ENCODE data around the gene AFDN. TPM values are rescaled to one million over a fixed set of nuclear protein-coding genes. Genes with fewer than 3 reads are reported as not detected.

The AFDN gene
- total RNA-seq, 1 donor from 2014 or later, result 357 TPM

DNA sequence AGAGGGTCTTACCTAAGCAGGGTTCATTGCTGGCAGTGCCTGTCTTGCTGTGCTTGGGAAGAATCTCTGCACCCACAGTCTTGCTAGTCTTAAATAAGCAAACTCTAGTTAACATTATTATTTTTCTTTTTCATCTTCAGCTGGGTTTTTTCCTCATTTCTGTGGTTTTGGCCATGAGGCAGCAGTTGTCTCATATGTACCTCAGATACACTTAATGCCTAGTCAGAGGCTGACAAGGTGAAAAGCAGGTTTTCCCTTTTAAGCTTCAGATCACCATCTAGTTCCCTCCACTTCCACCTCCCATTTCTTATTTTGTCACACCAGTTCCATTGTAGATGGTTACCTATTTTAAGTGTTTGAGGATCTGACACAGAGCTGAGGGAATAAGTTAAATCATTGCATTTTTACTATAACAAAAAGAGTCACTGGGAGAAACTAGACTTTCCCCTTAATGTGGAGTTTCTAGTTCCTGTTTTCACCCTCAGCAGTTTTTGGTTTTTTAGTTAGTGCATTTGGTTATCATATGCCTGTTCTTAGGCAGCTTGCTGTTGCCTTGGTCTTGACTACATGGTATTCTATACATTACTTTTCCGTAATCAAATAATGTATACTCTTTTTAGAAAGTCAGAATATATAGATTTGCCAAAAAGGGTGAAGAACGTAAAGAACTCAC lies 46.0 kb downstream of the AFDN start:
- H3K27me3 Mint-ChIP-seq (ENCODE audit: insufficient read depth, low read depth), result no peaks in the 10 kb centered on the region
- H3K9ac ChIP-seq, result no peak overlapping the region
- H3K4me2 ChIP-seq, result no peak overlapping the region
- H3K4me3 ChIP-seq, result no peak overlapping the region
- TF ChIP-seq, protein P1, sequence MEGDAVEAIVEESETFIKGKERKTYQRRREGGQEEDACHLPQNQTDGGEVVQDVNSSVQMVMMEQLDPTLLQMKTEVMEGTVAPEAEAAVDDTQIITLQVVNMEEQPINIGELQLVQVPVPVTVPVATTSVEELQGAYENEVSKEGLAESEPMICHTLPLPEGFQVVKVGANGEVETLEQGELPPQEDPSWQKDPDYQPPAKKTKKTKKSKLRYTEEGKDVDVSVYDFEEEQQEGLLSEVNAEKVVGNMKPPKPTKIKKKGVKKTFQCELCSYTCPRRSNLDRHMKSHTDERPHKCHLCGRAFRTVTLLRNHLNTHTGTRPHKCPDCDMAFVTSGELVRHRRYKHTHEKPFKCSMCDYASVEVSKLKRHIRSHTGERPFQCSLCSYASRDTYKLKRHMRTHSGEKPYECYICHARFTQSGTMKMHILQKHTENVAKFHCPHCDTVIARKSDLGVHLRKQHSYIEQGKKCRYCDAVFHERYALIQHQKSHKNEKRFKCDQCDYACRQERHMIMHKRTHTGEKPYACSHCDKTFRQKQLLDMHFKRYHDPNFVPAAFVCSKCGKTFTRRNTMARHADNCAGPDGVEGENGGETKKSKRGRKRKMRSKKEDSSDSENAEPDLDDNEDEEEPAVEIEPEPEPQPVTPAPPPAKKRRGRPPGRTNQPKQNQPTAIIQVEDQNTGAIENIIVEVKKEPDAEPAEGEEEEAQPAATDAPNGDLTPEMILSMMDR (IDR thresholded peaks at IDR 0.05), result no peak
- TF ChIP-seq EZH2 (IDR thresholded peaks at IDR 0.05) (no peak), EZH2phosphoT487 (IDR thresholded peaks at IDR 0.05) (no peak)
- H3K36me3 ChIP-seq, result peaks cover 43% of the 10 kb centered on the region
- no peak overlapping the region for H2AFZ ChIP-seq (replicated peaks)
- H3K9me3 Mint-ChIP-seq, result no peaks in the 10 kb centered on the region
- H3K4me1 ChIP-seq, result no peaks in the 10 kb centered on the region
- DNase-seq (ENCODE audit: low spot score), result no peak
- no peak overlapping the region for H3K4me3 Mint-ChIP-seq
- peaks cover 45% of the 10 kb centered on the region for H3K36me3 Mint-ChIP-seq
- no peak overlapping the region for H3K27ac ChIP-seq
- peaks cover 2% of the 10 kb centered on the region for H3K4me1 Mint-ChIP-seq
- no peaks in the 10 kb centered on the region for H3K9me3 ChIP-seq (ENCODE audit: low read depth)
- H3K79me2 ChIP-seq (ENCODE audit: low read depth), result peaks cover 50% of the 10 kb centered on the region
- H4K20me1 ChIP-seq (ENCODE audit: low read depth), result peaks cover 6% of the 10 kb centered on the region
- H3K27me3 ChIP-seq, result no peaks in the 10 kb centered on the region
- H3F3A ChIP-seq (ENCODE audit: low read depth), result no peaks in the 10 kb centered on the region
- H3K27ac Mint-ChIP-seq, result no peak overlapping the region

DNA sequence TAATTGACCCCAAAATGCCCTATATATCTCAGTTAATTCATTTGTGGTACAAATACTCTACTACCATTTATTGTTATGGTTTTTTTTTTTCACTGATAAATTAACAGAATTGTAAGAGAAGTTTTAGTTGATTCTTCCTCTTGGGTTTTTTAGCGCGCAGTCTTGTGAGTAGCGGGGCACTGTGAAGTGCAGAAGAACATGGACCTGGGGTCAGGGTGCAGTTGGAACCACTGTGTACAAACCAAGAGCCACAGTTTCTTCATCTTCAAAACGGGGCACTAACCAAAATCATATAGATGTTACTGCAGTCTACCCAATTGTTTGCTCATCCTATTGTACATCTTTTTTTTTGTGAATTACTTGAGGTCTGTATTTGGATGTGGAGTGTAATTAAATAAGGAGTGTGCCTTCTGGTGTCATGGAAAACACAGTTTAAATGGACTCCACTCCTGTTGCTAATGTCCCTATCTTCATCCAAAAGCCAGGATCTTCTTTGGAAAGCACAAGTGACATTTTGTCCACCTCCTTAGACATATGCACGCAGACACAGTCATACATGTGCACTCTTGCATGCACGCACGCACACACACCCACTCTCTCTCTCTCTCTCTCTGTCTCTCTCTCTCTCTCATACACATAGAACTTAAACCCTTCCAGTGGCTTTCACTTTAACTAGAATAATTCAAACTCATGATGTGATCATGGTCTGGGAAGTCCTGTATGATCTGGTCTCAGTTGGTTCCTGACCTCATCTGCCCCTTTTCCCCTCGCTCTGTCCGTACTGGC lies 51.5 kb downstream of the AFDN start:
- Mint-ChIP-seq H3K36me3 (peaks cover 62% of the 10 kb centered on the region), H3K4me3 (no peak overlapping the region), H3K4me1 (peaks cover 9% of the 10 kb centered on the region), H3K27ac (no peak overlapping the region), H3K27me3 (ENCODE audit: insufficient read depth, low read depth) (no peaks in the 10 kb centered on the region), H3K9me3 (no peaks in the 10 kb centered on the region)
- no peak overlapping the region for H3K27ac ChIP-seq
- peaks cover 36% of the 10 kb centered on the region for H3K79me2 ChIP-seq (ENCODE audit: low read depth)
- H3K4me1 ChIP-seq, result no peaks in the 10 kb centered on the region
- no peak for TF ChIP-seq EZH2 (IDR thresholded peaks at IDR 0.05)
- TF ChIP-seq, protein P1 (IDR thresholded peaks at IDR 0.05), result no peak
- TF ChIP-seq EZH2phosphoT487 (IDR thresholded peaks at IDR 0.05), result no peak
- H3K9ac ChIP-seq, result no peak overlapping the region
- no peak overlapping the region for H3K4me3 ChIP-seq
- H3K4me2 ChIP-seq, result no peak overlapping the region
- no peaks in the 10 kb centered on the region for H3K9me3 ChIP-seq (ENCODE audit: low read depth)
- DNase-seq (ENCODE audit: low spot score), result no peak
- H2AFZ ChIP-seq (replicated peaks), result no peak overlapping the region
- no peaks in the 10 kb centered on the region for H3F3A ChIP-seq (ENCODE audit: low read depth)
- no peaks in the 10 kb centered on the region for H3K27me3 ChIP-seq
- peaks cover 39% of the 10 kb centered on the region for H3K36me3 ChIP-seq
- peaks cover 6% of the 10 kb centered on the region for H4K20me1 ChIP-seq (ENCODE audit: low read depth)

DNA sequence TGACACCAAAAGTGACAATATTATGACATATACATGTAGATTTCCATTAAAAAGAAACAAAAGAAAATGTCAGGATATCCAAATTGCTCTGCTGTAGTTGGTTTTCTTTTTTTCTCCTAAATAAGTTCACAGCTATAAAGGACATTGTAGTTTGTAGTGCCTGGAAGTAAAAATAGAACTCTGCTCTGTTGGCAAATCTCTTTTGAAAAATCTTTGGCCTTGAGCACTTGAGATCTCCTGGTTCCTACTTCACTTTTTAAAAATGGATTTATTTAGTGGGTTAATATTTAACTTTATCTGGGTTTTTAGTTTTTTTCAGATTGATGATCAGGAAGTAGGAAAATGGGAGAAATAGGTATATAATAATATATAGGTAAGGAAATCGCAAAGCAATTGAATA lies 52.9 kb downstream of the AFDN start:
- Histone ChIP-seq H3K27me3 (no peaks in the 10 kb centered on the region), H3K4me2 (no peak overlapping the region), H3K9me3 (ENCODE audit: low read depth) (no peaks in the 10 kb centered on the region), H2AFZ (replicated peaks) (no peak overlapping the region), H3K79me2 (ENCODE audit: low read depth) (peaks cover 33% of the 10 kb centered on the region), H3F3A (ENCODE audit: low read depth) (no peaks in the 10 kb centered on the region), H3K9ac (no peak overlapping the region), H3K36me3 (peaks cover 28% of the 10 kb centered on the region), H3K4me3 (no peak overlapping the region), H4K20me1 (ENCODE audit: low read depth) (peaks cover 2% of the 10 kb centered on the region), H3K4me1 (no peaks in the 10 kb centered on the region), H3K27ac (no peak overlapping the region)
- no peak overlapping the region for H3K27ac Mint-ChIP-seq
- no peaks in the 10 kb centered on the region for H3K27me3 Mint-ChIP-seq (ENCODE audit: insufficient read depth, low read depth)
- peaks cover 58% of the 10 kb centered on the region for H3K36me3 Mint-ChIP-seq
- no peaks in the 10 kb centered on the region for H3K9me3 Mint-ChIP-seq
- peaks cover 9% of the 10 kb centered on the region for H3K4me1 Mint-ChIP-seq
- TF ChIP-seq, protein P1 (IDR thresholded peaks at IDR 0.05), result no peak
- TF ChIP-seq EZH2phosphoT487 (IDR thresholded peaks at IDR 0.05), result no peak
- no peak for TF ChIP-seq EZH2 (IDR thresholded peaks at IDR 0.05)
- DNase-seq (ENCODE audit: low spot score), result no peak
- no peak overlapping the region for H3K4me3 Mint-ChIP-seq

All from neural progenitor cell (in vitro differentiated cells).